ENCODE results near the gene CFB.
"Not testable (repeated sequence)": the region's sequence is repeated elsewhere in the genome, so short reads cannot be mapped to it uniquely, and the experiment has no call there.

CFB gene

DNA sequence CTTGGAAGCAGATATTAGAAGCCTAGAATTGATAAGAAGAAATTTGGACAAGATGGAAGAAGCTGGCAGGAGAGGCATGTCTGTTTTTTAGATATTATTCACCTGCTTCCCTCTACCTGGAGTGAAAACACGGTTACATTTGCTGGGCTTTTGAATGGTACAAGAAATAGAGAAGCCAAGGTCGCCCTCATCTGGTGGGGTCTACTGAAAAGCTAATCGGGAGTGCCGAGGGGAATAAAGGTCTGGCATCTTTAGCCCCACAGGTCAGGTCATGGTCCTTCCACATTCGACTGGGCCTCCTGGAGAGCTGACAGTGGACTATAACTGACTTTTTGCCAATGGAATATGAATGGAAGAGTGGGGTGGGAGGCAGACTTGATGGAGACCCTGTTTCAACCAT lies 23.0 kb upstream of the CFB start:
- TF ChIP-seq POLR2AphosphoS5 (IDR thresholded peaks at IDR 0.05; ENCODE audit: borderline replicate concordance, low read depth, low read length) (no peak), FOXP2 (optimal IDR thresholded peaks at IDR 0.05; ENCODE audit: control extremely low read depth, extremely low read length, insufficient read depth) (no peak), EZH2 (IDR thresholded peaks at IDR 0.05) (no peak)
- no peaks in the 10 kb centered on the region for H3K9me3 ChIP-seq (ENCODE audit: low read depth, low read length)
- no peak overlapping the region for H3K27ac ChIP-seq
- no peaks in the 10 kb centered on the region for H3K36me3 ChIP-seq (ENCODE audit: insufficient read depth, low read length)
- no peak overlapping the region for H3K9ac ChIP-seq (ENCODE audit: insufficient read length)
- H3K4me3 ChIP-seq, result no peak overlapping the region
- DNase-seq (ENCODE audit: low read depth, low spot score), result no peak

DNA sequence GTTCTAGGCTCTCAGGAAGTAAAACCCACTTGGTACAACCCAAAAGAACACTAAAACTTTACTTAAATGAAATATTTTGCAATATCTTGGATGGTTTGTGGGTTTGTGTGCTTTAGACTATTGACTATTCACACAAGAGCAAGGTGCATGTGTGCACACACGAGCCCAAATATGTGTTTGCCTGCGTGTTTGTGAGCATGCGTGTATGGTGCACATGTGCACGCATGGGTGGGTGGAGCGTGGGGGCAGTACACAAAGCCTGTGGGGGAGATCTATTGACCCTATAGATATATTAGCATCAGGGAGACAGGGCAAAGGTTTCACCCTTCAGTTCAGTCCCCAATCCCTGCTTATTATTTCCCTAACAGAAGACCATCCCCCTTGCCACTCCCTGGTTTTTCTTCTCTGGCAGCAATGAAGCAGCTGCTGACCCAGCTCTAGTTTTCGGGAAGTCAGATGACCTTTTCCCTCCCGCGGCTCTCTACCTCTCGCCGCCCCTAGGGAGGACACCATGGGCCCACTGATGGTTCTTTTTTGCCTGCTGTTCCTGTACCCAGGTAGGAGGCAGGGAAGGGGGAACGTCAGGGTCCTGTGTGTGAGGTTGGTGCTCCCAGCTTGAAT lies 18.5 kb upstream of the CFB start, which contains the start of gene C2:
C2 (plus strand) TSS at position 476 of the 621 bp plus-strand sequence; CDS start at position 512, 36 bp downstream.
- DNase-seq (ENCODE audit: low read depth, low spot score), result no peak
- H3K9me3 ChIP-seq (ENCODE audit: low read depth, low read length), result no peaks in the 10 kb centered on the region
- H3K27ac ChIP-seq, result no peak within 1 kb of the TSS
- H3K4me3 ChIP-seq, result no peak within 1 kb of the TSS
- no peak for TF ChIP-seq EZH2 (IDR thresholded peaks at IDR 0.05)
- TF ChIP-seq FOXP2 (optimal IDR thresholded peaks at IDR 0.05; ENCODE audit: control extremely low read depth, extremely low read length, insufficient read depth), result no peak
- no peak for TF ChIP-seq POLR2AphosphoS5 (IDR thresholded peaks at IDR 0.05; ENCODE audit: borderline replicate concordance, low read depth, low read length)
- H3K9ac ChIP-seq (ENCODE audit: insufficient read length), result no peak within 1 kb of the TSS
- no peaks in the 10 kb centered on the region for H3K36me3 ChIP-seq (ENCODE audit: insufficient read depth, low read length)

GRCh38 chr6:31927863-31928671 lies 17.8 kb upstream of the CFB start:
- no peaks in the 10 kb centered on the region for H3K36me3 ChIP-seq (ENCODE audit: insufficient read depth, low read length)
- H3K27ac ChIP-seq, result no peak overlapping the region
- H3K9me3 ChIP-seq (ENCODE audit: low read depth, low read length), result no peaks in the 10 kb centered on the region
- H3K9ac ChIP-seq (ENCODE audit: insufficient read length), result no peak overlapping the region
- H3K4me3 ChIP-seq, result no peak overlapping the region
- DNase-seq (ENCODE audit: low read depth, low spot score), result no peak
- no peak for TF ChIP-seq FOXP2 (optimal IDR thresholded peaks at IDR 0.05; ENCODE audit: control extremely low read depth, extremely low read length, insufficient read depth)
- TF ChIP-seq POLR2AphosphoS5 (IDR thresholded peaks at IDR 0.05; ENCODE audit: borderline replicate concordance, low read depth, low read length), result no peak
- TF ChIP-seq EZH2 (IDR thresholded peaks at IDR 0.05), result no peak

GRCh38 chr6:31928672-31928939 lies 17.3 kb upstream of the CFB start:
- H3K27ac ChIP-seq, result no peak overlapping the region
- no peaks in the 10 kb centered on the region for H3K9me3 ChIP-seq (ENCODE audit: low read depth, low read length)
- no peak for TF ChIP-seq EZH2 (IDR thresholded peaks at IDR 0.05)
- TF ChIP-seq FOXP2 (optimal IDR thresholded peaks at IDR 0.05; ENCODE audit: control extremely low read depth, extremely low read length, insufficient read depth), result no peak
- no peak for TF ChIP-seq POLR2AphosphoS5 (IDR thresholded peaks at IDR 0.05; ENCODE audit: borderline replicate concordance, low read depth, low read length)

GRCh38 chr6:31930962-31931361 lies 14.9 kb upstream of the CFB start:
- no peaks in the 10 kb centered on the region for H3K36me3 ChIP-seq (ENCODE audit: insufficient read depth, low read length)
- H3K9me3 ChIP-seq (ENCODE audit: low read depth, low read length), result no peaks in the 10 kb centered on the region
- DNase-seq (ENCODE audit: low read depth, low spot score), result no peak
- H3K4me3 ChIP-seq, result no peak overlapping the region
- TF ChIP-seq FOXP2 (optimal IDR thresholded peaks at IDR 0.05; ENCODE audit: control extremely low read depth, extremely low read length, insufficient read depth) (no peak), EZH2 (IDR thresholded peaks at IDR 0.05) (no peak), POLR2AphosphoS5 (IDR thresholded peaks at IDR 0.05; ENCODE audit: borderline replicate concordance, low read depth, low read length) (no peak)
- H3K9ac ChIP-seq (ENCODE audit: insufficient read length), result no peak overlapping the region
- H3K27ac ChIP-seq, result no peak overlapping the region

More at GRCh38 chr6:31928672-31928939, 17.3 kb upstream of the CFB start:
- Histone ChIP-seq H3K36me3 (ENCODE audit: insufficient read depth, low read length) (no peaks in the 10 kb centered on the region), H3K9ac (ENCODE audit: insufficient read length) (no peak overlapping the region), H3K4me3 (no peak overlapping the region)
- no peak for DNase-seq (ENCODE audit: low read depth, low spot score)

GRCh38 chr6:31932137-31932536 lies 13.8 kb upstream of the CFB start:
- not testable (repeated sequence) for DNase-seq (ENCODE audit: low read depth, low spot score); H3K9me3 ChIP-seq (ENCODE audit: low read depth, low read length)

DNA sequence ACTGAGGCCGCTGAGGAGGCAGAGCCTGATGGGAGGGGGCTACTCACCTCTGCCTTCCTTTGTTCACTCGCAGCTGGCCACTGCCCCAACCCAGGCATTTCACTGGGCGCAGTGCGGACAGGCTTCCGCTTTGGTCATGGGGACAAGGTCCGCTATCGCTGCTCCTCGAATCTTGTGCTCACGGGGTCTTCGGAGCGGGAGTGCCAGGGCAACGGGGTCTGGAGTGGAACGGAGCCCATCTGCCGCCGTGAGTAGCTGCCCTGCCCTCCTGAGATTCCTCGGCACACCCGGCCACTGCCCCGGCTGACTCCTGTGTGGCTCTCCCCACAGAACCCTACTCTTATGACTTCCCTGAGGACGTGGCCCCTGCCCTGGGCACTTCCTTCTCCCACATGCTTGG lies 12.4 kb upstream of the CFB start:
- Histone ChIP-seq H3K9me3 (ENCODE audit: low read depth, low read length) (no peaks in the 10 kb centered on the region), H3K4me3 (no peak overlapping the region), H3K27ac (no peak overlapping the region), H3K36me3 (ENCODE audit: insufficient read depth, low read length) (no peaks in the 10 kb centered on the region), H3K9ac (ENCODE audit: insufficient read length) (no peak overlapping the region)
- TF ChIP-seq EZH2 (IDR thresholded peaks at IDR 0.05), result no peak
- TF ChIP-seq POLR2AphosphoS5 (IDR thresholded peaks at IDR 0.05; ENCODE audit: borderline replicate concordance, low read depth, low read length), result no peak
- no peak for TF ChIP-seq FOXP2 (optimal IDR thresholded peaks at IDR 0.05; ENCODE audit: control extremely low read depth, extremely low read length, insufficient read depth)
- no peak for DNase-seq (ENCODE audit: low read depth, low spot score)

More at GRCh38 chr6:31932137-31932536, 13.8 kb upstream of the CFB start:
- not testable (repeated sequence) for H3K4me3 ChIP-seq; H3K27ac ChIP-seq; H3K36me3 ChIP-seq (ENCODE audit: insufficient read depth, low read length); H3K9ac ChIP-seq (ENCODE audit: insufficient read length)

- no peak overlapping the region for H3K4me3 ChIP-seq
- no peak overlapping the region for H3K9ac ChIP-seq (ENCODE audit: insufficient read length)
- no peaks in the 10 kb centered on the region for H3K36me3 ChIP-seq (ENCODE audit: insufficient read depth, low read length)
- no peak for DNase-seq (ENCODE audit: low read depth, low spot score)
- H3K9me3 ChIP-seq (ENCODE audit: low read depth, low read length), result no peaks in the 10 kb centered on the region
- TF ChIP-seq POLR2AphosphoS5 (IDR thresholded peaks at IDR 0.05; ENCODE audit: borderline replicate concordance, low read depth, low read length) (no peak), FOXP2 (optimal IDR thresholded peaks at IDR 0.05; ENCODE audit: control extremely low read depth, extremely low read length, insufficient read depth) (no peak), EZH2 (IDR thresholded peaks at IDR 0.05) (no peak)
- H3K27ac ChIP-seq, result no peak overlapping the region
Measured at GRCh38 chr6:31935021-31935420, 10.9 kb upstream of the CFB start.

Measured in SK-N-MC (cell line).